Superior temporal gyrus (tissue), 1 donor: ENCODE measurements around the gene RHOT2.

Experiments used
- DNase-seq: peaks from one replicate; pipeline ENCODE4 v3.0.0-alpha.2; 2016; ENCODE audit errors: extremely low spot score

Gene RHOT2

GRCh38 chr16:669666-670065 lies 1.7 kb downstream of the RHOT2 start:
- DNase-seq: no peak

- DNase-seq: no peak
Observed at GRCh38 chr16:670485-671352, 2.8 kb downstream of the RHOT2 start.

- no peak for DNase-seq
Observed at GRCh38 chr16:671353-672131, 3.6 kb downstream of the RHOT2 start.

GRCh38 chr16:672371-672770 lies 4.4 kb downstream of the RHOT2 start:
- DNase-seq: no peak

- no peak for DNase-seq
Observed at GRCh38 chr16:672851-673250, 4.9 kb downstream of the RHOT2 start.

GRCh38 chr16:673399-673991 lies 5.6 kb downstream of the RHOT2 start:
- no peak for DNase-seq

- no peak for DNase-seq
Observed at GRCh38 chr16:674214-674881, 6.4 kb downstream of the RHOT2 start.

- DNase-seq: no peak
Observed at GRCh38 chr16:674968-675883, 7.3 kb downstream of the RHOT2 start, which contains the start of gene RHBDL1. Gene RHBDL1, plus strand, starts transcription at chr16:675671. Its CDS starts 120 bp downstream, at chr16:675791.

GRCh38 chr16:675884-676564 lies 8.1 kb downstream of the RHOT2 start:
- DNase-seq: no peak

GRCh38 chr16:676565-676902 lies 8.6 kb downstream of the RHOT2 start:
- DNase-seq: no peak

- DNase-seq: no peak
Observed at GRCh38 chr16:676913-677312, 9.0 kb downstream of the RHOT2 start.

GRCh38 chr16:677316-678190 lies 9.6 kb downstream of the RHOT2 start:
- no peak for DNase-seq

GRCh38 chr16:678209-678857 lies 10.4 kb downstream of the RHOT2 start:
- no peak for DNase-seq

GRCh38 chr16:678858-679813 lies 11.2 kb downstream of the RHOT2 start:
- DNase-seq: no peak

GRCh38 chr16:679814-680624 lies 12.1 kb downstream of the RHOT2 start, which contains the start of gene STUB1:
Gene STUB1, plus strand, starts transcription at chr16:680410. Its CDS starts 116 bp downstream, at chr16:680526.
- DNase-seq: peak; percentile 74

GRCh38 chr16:680625-680945 lies 12.7 kb downstream of the RHOT2 start:
- DNase-seq: no peak
